Pancreas (tissue), 10 donors: ENCODE results near the gene TMEM145. TPM values are rescaled to one million over a fixed set of nuclear protein-coding genes. Genes with fewer than 3 reads are reported as not detected.

Experiments
- ATAC-seq, 4 donors: fragments of 200-7000 bp; cut with Tn5 transposase; one replicate each; pipeline versions ENCODE4 v1.8.0 to v1.9.1; 2020; ENCODE audit warnings: mild to moderate bottlenecking in 4 of 4, moderate library complexity in 4 of 4
- DNase-seq, 6 donors: peaks; one replicate each; pipeline ENCODE4 v3.0.0-alpha.2; 2020
- FAIRE-seq: peaks from 2 replicates; lab custom pipeline; 2012; peaks lifted over from hg19 to GRCh38; lab: Jason Lieb, UNC
- H3K27ac ChIP-seq, 4 donors: fragments of 200-600 bp; sonication (generic); 1 replicate in 3 of 4; 2 replicates in 1 of 4; pipeline versions ENCODE4 v1.5.0 to v1.8.0; 2020
- H3K27me3 ChIP-seq, 4 donors: fragments of 200-600 bp; one replicate each; pipeline ENCODE4 v1.8.0; 2021
- H3K36me3 ChIP-seq, 3 donors: fragments of 200-600 bp; sonication (generic) in 1 of 3; one replicate each; pipeline versions ENCODE4 v1.5.0 to v1.8.0; 2020 to 2021
- H3K4me1 ChIP-seq, 3 donors: fragments of 200-600 bp; one replicate each; pipeline ENCODE4 v1.8.0; 2021
- H3K4me3 ChIP-seq, 4 donors: fragments of 200-600 bp; sonication (generic) in 2 of 4; one replicate each; pipeline versions ENCODE4 v1.5.0 to v1.8.0; 2020 to 2021
- H3K9me3 ChIP-seq, 4 donors: fragments of 200-600 bp; one replicate each; pipeline ENCODE4 v1.8.0; 2021
- CTCF ChIP-seq, 4 donors: fragments of 200-600 bp; sonication (generic) in 3 of 4; IDR thresholded peaks; one replicate each; pipeline versions ENCODE4 v1.5.0 to v1.8.0; 2021; ENCODE audit warnings: antibody characterized with exemption in 4 of 4
- WGBS, 2 donors: extraction: QIAGEN DNeasy Blood & Tissue Kit; methylation state at CpG; one replicate each; pipeline ENCODE4 v1.1.7; 2013; 5-methylcytosine and 5-hydroxymethylcytosine counted together
- intact Hi-C, 3 donors: fragments of 100-400 bp; cut with DNase I; formaldehyde crosslinking; loops; one replicate each; pipeline versions ENCODE4 v1.11.1 to v1.14.2; 2022
- polyA plus RNA-seq, 2 donors: library from polyadenylated mRNA; stranded (reverse); fragments of 200-250 nt; gene quantifications; one replicate each; pipeline ENCODE4 v1.2.3, GENCODE V29; 2013
- total RNA-seq, 6 donors: library from RNA; stranded (reverse); fragmentation: NEBNext Ultra II Directional in 4 of 6; extraction: Animal tissue kit (Norgen Biotek cat#: 25700) in 4 of 6; gene quantifications; one replicate each; pipeline versions ENCODE4 v1.2.1 to v1.2.4, GENCODE V29; 2021 to 2023
- donor health status: healthy with polysubstance abuse.
- donor health status: DM: no; HTN: no; CAD: no; lungs with moderate emphysema.
- donor health status: DM: no; HTN: no; CAD: no.
- donor health status: control.
- donor health status: control.
- donor health status: Bipolar disorder and iron deficiency.
- donor health status: DM: yes; HTN: yes; CAD: no.
- donor health status: DM: no; HTN: no; CAD: no.
- donor health status: DM: no; HTN: no; CAD: no.
- donor health status: DM: yes; HTN: yes; CAD: no.

The TMEM145 gene
- total and polyA plus RNA-seq, 8 donors, result 0.46 to 8.2 (median 1.0) TPM

GRCh38 chr19:42282819-42283187, 30.3 kb upstream of the TMEM145 start:
- no peak for TF ChIP-seq CTCF (IDR thresholded peaks at IDR 0.05)
- Histone ChIP-seq H3K27ac (peak overlapping the region in 3 of 4 donors; percentile 67 to 90 (median 81)), H3K4me1 (peaks cover 20 to 50% (median 26%) of the 10 kb centered on the region in 3 donors), H3K27me3 (no peaks in the 10 kb centered on the region), H3K9me3 (no peaks in the 10 kb centered on the region), H3K4me3 (peak overlapping the region in 2 of 4 donors; percentile 44 to 54), H3K36me3 (peaks cover 5 to 8% (median 7%) of the 10 kb centered on the region in 3 donors)
- DNase-seq (no peak), FAIRE-seq (no peak), ATAC-seq (no peak)
- WGBS, 2 donors, result 51% methylated on average over 4 of the region's 4 CpGs
- intact Hi-C loops, result no loop called here

- ATAC-seq (peak; percentile 74 to 80 (median 77)), DNase-seq (peak; percentile 95 to 98 (median 97)), FAIRE-seq (no peak)
- Histone ChIP-seq H3K4me1 (peaks cover 20 to 44% (median 20%) of the 10 kb centered on the region in 3 donors), H3K36me3 (peaks cover 5 to 13% (median 9%) of the 10 kb centered on the region in 3 donors), H3K27me3 (no peaks in the 10 kb centered on the region), H3K4me3 (peak overlapping the region; percentile 28 to 54 (median 42)), H3K9me3 (no peaks in the 10 kb centered on the region), H3K27ac (peak overlapping the region; percentile 67 to 90 (median 76))
- no peak for TF ChIP-seq CTCF (IDR thresholded peaks at IDR 0.05)
- 1% methylated on average over 37 to 66 of the region's 74 CpGs for WGBS, 2 donors
- intact Hi-C loops, result no loop called here
Observed at GRCh38 chr19:42283188-42284065, 29.7 kb upstream of the TMEM145 start.

GRCh38 chr19:42284066-42284501, 29.0 kb upstream of the TMEM145 start:
- H3K36me3 ChIP-seq, result peaks cover 5 to 19% (median 12%) of the 10 kb centered on the region in 3 donors
- H3K4me1 ChIP-seq, result peaks cover 16 to 37% (median 18%) of the 10 kb centered on the region in 3 donors
- H3K27me3 ChIP-seq, result no peaks in the 10 kb centered on the region
- FAIRE-seq (no peak), DNase-seq (peak; percentile 78 to 92 (median 89)), ATAC-seq (peak; percentile 20 to 63 (median 48))
- H3K9me3 ChIP-seq, result no peaks in the 10 kb centered on the region
- H3K4me3 ChIP-seq, result peak overlapping the region in 3 of 4 donors; percentile 40 to 54 (median 44)
- TF ChIP-seq CTCF (IDR thresholded peaks at IDR 0.05), result no peak
- WGBS, 2 donors, result 0 to 1% methylated on average over 1 to 69 of the region's 76 CpGs
- intact Hi-C loops, result no loop called here
- peak overlapping the region in 3 of 4 donors; percentile 67 to 90 (median 79) for H3K27ac ChIP-seq

GRCh38 chr19:42284591-42285341, 28.3 kb upstream of the TMEM145 start:
- no peaks in the 10 kb centered on the region for H3K9me3 ChIP-seq
- 5% methylated on average over 27 to 41 of the region's 41 CpGs for WGBS, 2 donors
- peaks cover 11 to 31% (median 13%) of the 10 kb centered on the region in 3 donors for H3K4me1 ChIP-seq
- H3K27me3 ChIP-seq, result no peaks in the 10 kb centered on the region
- no peak for TF ChIP-seq CTCF (IDR thresholded peaks at IDR 0.05)
- H3K36me3 ChIP-seq, result peaks cover 5 to 25% (median 18%) of the 10 kb centered on the region in 3 donors
- H3K27ac ChIP-seq, result peak overlapping the region in 3 of 4 donors; percentile 38 to 63 (median 60)
- no peak for FAIRE-seq
- peak overlapping the region; percentile 29 to 59 (median 46) for H3K4me3 ChIP-seq
- ATAC-seq, result no peak
- intact Hi-C loops, result no loop called here
- DNase-seq, result peak in 3 of 6 donors; percentile 68 to 82 (median 72)
